Right renal cortex interstitium (tissue), 3 donors: ENCODE results near the gene TSSK2. TPM values are rescaled to one million over a fixed set of nuclear protein-coding genes. Genes with fewer than 3 reads are reported as not detected.
"Not testable (repeated sequence)": the region's sequence is repeated elsewhere in the genome, so short reads cannot be mapped to it uniquely, and the experiment has no call there.

Source experiments
- DNase-seq, 3 donors: peaks; one replicate each; pipeline ENCODE4 v3.0.0-alpha.2; 2013; ENCODE audit warnings: low read depth in 3 of 3, low spot score in 2 of 3
- polyA plus RNA-seq, 3 donors: library from polyadenylated mRNA; unstranded; fragments of 120-200 nt; gene quantifications; one replicate each; pipeline ENCODE4 v1.2.1, GENCODE V29; 2013; ENCODE audit not compliant: insufficient read length in 3 of 3

TSSK2 gene
- polyA plus RNA-seq, 3 donors, result 0.14 to 0.28 TPM; not detected in 1

GRCh38 chr22:19138217-19139000 lies 7.3 kb downstream of the TSSK2 start:
- DNase-seq, result no peak

DNA sequence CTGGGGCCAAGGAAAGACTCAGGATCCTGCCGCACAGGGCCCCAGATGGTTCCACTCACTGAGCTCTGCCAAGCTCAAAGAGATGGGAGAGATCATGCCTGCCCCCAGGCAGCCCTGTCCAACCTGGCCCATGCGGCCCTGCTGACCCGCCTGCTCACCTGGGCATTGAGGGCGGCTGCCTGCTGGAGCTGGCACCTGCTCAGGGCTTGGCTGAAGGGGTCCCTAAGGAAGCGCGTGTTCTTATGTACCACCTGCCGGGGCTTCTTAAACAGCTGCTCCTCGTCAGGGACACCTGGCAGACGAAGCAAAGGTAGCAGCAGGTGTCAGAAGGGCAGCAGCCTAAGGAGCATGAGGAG lies 7.9 kb downstream of the TSSK2 start:
- no peak for DNase-seq

GRCh38 chr22:19139974-19140373 lies 8.9 kb downstream of the TSSK2 start:
- no peak for DNase-seq

DNA sequence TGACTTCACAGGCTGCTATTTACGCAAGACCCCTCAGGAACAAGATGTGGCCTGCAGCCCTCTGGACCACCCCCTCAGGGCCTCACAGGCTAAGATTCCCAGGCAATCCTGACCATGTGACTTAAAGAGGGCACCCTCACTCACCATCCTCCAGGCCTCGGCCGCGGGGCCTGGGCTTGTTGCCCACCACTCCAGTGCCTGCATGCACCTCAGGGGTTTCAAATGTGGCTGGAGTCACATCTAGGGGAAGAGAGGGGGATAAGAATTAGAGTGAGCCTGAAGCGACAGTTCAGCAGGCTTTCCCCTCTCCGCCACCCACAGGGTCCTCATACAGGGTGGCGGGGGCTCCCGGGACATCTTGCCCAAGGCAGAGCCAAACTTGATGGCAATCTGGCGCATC lies 11.3 kb downstream of the TSSK2 start:
- no peak for DNase-seq

DNA sequence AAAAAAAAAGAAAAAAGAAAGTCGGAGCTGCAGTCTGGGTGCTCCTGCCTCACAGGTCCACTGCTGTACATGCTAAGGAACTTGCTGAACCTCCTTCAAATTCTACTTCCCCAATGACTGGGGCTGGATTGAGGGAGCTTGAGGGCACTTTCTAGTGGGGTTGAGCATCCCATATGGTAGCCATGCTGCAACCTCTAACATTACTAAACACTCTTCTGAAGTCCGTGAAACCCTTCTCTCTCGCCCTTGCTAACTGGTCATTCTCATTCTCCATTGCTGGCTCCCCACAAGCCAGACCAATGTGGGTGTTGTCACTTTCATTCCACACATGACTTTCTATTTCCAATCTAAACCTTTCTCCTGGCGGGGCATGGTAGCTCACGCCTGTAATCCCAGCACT lies 12.1 kb downstream of the TSSK2 start:
- no peak for DNase-seq

GRCh38 chr22:19143967-19144400 lies 12.9 kb downstream of the TSSK2 start:
- no peak for DNase-seq

DNA sequence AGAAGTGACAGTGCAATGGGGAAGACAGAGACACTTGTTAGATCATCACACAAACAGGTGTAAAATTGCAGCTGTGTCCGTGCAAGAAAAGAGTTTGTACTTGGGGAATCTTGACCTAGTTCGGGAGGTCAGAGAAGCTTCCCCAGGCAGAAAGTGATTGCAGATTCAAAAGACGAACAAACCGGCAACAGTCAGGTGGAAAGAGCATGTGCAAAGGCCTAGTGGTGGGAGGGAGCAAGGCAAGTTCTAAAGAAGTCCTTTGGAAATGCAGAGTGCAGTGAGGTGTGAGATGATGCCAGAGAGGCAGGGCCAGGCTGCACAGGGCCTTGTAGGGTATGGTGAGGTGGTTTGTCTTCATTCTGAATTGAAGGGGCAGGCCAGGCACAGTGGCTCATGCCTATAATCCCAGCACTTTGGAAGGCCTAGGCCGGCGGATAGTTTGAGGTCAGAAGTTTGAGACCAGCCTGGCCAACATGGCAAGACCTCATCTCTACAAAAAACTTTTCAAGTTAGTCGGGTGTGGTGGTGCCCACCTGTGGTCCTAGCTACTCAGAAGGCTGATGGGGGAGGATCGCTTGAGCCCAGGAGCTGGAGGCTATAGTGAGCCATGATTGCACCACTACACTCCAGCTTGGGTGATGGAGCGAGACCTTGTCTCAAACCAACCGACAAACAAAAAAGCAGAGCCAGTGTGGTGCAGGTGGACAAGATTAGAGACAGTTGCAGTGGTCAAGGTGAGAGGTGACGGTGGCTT lies 15.3 kb downstream of the TSSK2 start:
- DNase-seq, result no peak

DNA sequence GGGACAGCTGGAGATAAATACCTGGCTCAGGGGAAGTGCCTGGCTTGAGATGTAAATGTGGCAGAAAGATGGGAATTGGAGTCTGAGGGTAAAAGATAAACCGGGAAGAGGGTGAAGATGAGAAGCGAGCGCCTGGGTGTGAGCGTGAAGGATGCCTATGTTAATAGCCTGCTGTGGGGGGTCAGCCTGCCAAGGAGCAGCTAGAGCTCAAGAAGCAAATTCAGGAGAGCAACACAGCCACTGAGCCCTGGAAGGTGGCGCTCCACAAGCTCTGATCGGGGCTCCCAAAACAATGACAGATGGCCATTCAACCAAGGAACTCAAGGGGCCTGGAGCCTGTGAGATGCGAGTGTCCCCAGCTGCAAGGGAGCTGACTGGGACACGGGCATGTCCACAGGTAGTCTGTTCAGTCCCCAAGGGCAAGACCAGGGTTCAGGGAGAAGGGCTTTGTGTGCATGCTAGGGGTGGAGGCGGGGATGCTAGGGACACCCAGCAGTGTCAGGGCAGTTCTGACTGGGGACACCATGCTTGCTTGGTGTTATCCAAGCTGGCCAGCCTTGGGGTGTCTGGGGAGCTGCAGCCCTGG lies 16.2 kb downstream of the TSSK2 start:
- DNase-seq, result no peak

DNA sequence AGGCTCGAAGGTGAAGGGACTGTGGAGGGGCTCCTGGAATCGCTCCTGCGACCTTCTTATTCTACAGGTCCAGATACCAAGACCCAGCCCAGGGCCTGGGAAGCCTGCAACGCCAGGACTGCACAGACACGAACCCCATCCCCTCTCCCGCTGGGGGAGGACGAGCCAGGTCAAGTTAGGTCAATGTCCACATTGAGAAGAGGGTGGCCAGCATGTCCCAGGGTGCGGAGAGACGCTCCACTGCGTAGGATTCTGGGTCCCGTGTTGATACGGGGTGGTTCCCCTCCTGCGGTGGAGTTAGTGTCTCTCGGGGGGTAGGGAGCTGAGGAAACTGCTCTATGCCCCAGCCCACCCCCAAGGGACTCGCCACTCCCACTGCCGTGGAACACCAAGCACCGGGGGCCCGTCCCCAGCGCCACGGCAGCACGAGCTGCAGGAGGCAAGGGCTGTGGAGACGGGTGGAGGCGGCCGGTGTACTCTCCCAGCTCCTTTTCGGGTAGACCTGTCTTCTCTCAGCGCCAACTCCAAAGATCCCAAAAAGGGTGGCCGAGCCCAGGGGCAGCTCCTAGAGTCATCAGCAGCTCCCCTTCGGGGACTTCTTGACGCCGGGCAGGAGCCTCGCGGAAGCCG lies 17.4 kb downstream of the TSSK2 start:
- no peak for DNase-seq

- DNase-seq, result no peak
Measured at GRCh38 chr22:19149047-19149883, 18.2 kb downstream of the TSSK2 start.

GRCh38 chr22:19149991-19150390 lies 18.9 kb downstream of the TSSK2 start, which contains the start of gene GSC2:
GSC2 (minus strand) TSS chr22:19150292; CDS start chr22:19150283, 9 bp downstream.
- no peak for DNase-seq

- DNase-seq, result no peak
Measured at GRCh38 chr22:19150482-19151328, 19.6 kb downstream of the TSSK2 start.

DNA sequence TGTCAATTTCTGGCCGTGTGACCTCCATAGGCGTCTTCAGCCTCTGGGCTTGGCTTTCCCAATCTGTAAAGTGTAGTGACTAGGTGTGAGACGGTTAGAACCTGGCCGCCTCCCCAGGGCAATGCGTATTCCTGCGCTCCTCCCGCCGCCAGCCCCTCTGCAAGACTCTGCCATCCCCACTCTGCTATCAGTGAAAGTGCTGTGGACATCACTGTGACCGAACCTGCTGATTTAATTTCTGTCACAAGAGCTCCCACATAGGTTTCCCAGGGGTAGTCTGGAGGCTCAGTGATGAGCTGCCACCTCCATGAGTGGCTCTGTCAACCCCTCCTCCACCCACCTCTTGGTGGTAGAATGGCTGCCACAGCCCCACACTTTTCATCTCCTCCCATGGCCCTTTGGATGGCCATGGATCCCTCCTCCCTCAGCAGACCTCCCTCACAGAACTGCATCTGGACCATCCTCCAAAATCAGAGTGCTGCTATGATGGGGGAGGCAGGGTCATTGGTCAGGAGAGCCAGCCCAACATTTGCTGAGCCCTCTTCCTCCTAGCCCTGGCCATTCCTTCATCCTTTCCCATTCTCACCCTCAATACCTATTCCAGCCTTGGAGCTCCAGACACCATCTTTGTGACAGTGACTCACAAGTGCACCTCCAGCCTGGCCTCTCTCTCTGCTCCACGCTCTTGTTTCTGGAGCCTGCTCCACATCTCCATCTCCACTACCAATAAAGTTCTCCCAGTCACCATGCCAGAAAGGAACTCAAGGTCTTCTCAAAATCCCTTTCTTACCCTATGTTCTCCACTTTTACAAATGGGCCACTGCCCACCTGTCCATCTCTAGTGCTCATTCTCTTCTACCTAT lies 20.5 kb downstream of the TSSK2 start:
- DNase-seq, result no peak

DNA sequence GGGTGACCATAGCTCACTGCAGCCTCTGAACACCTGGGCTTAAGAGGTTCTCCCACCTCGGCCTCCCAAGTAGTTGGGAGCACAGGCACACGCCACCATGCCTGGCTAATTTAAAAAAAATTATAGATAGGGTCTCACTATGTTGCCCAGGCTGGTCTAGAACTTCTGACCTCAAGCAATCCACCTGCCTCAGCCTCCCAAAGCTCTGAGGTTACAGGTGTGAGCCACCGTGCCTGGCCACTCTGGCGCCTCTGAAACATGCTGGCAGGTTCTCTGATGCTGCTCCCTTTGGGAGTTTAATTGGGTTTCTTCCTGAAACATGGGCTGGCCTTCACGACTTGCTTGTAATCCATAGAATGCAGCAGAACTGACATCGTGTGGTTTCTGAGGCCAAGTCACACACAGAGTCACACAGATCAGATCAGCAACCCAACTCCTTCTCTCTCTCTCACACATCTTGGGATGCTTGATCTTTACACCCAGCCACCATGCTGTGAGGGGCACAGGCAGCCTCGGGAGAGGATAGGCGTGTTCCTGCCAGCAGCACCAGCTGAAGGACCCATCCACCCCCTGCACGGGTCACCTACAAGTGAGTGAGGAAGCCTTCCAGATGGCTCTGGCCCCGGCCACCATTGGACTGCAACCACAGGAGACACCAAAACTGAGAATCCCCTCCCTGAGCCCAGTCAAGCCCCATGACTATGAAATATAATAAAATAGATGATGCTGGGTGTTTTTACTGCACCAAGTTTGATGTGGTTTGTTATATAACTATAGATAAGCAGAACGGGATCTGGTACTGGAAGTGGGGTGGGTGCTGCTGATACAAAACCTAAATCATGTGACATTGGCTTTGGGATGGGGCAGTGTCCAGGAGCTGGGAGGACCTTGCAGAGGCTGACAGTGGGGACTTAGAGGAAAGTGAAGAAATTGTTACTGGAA lies 22.1 kb downstream of the TSSK2 start:
- DNase-seq, result no peak

GRCh38 chr22:19156109-19156508 lies 25.0 kb downstream of the TSSK2 start:
- not testable (repeated sequence) for DNase-seq

DNA sequence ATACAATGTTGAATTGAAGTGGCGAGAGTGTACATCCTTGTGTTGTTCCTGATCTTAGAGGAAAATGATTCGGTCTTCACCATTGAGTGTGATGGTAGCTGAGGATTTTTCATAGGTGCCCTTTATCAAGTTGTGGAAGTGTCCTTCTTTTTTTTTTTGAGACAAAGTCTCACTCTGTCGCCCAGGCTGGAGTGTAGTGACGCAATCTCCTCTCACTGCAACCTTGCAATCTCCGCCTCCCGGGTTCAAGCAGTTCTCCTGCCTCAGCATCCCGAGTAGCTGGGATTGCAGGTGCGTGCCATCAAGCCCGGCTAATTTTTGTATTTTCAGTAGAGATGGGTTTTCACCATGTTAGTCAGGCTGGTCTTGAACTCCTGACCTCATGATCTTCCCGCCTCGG lies 27.5 kb downstream of the TSSK2 start:
- not testable (repeated sequence) for DNase-seq

DNA sequence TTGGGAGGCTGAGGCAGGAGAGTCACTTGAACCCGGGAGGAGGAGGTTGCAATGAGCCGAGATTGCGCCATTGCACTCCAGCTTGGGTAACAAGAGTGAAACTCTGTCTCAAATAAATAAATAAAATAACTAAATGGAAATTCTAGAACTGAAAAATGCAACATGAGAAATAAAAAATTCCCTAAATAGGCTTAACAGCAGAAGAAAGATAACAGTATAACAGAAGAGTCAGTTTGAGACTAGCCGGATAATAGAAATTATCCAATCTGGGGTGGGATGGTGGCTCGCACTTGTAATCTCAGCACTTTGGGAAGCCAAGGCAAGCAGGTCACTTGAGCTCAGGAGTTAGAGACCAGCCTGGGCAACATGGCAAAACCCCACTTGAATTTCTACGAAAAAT lies 33.3 kb downstream of the TSSK2 start:
- DNase-seq, result no peak
